MM.1S (cell line): Measurements from ENCODE around the gene C1orf116.

Experiments
- CTCF ChIP-seq: fragments of 300-600 bp; sonication (generic); IDR thresholded peaks from 2 replicates; pipeline ENCODE4 v1.5.1; 2016; ENCODE audit warnings: antibody characterized with exemption, low read length, mixed read lengths
- EZH2 ChIP-seq: fragments of 300-600 bp; sonication (generic); optimal IDR thresholded peaks from 2 replicates; pipeline ENCODE3; 2017; ENCODE audit warnings: low read depth, mild to moderate bottlenecking, antibody characterized with exemption, low read length, mixed read lengths

GRCh38 chr1:207060596-207060995 is 28.0 kb upstream of the C1orf116 start:
- no peak for TF ChIP-seq CTCF
- no peak for TF ChIP-seq EZH2
